H1 (cell line): ENCODE data around the gene TANC1. TPM values are rescaled to one million over a fixed set of nuclear protein-coding genes. Genes with fewer than 3 reads are reported as not detected.

Experiments
- CTCF ChIA-PET: fragments of 300-600 bp; sonication (Branson Sonifier 250); formaldehyde crosslinking; loops from one replicate; lab custom pipeline; 2021; ENCODE audit not compliant: partially characterized antibody; lab: Charles Lee
- POLR2A ChIA-PET: fragments of 300-600 bp; sonication (Branson Sonifier 250); formaldehyde crosslinking; loops from one replicate; lab custom pipeline; 2021; ENCODE audit warnings: inconsistent platforms; ENCODE audit not compliant: partially characterized antibody; lab: Charles Lee
- DNase-seq, 2 experiments: peaks; one replicate each; pipeline versions ENCODE4 v3.0.0 to v3.0.0-alpha.2; 2010 to 2022; ENCODE audit warnings: low spot score in 2 of 2, low read depth in 1 of 2, mixed read lengths in 1 of 2
- FAIRE-seq: peaks from 2 replicates; lab custom pipeline; 2011; peaks lifted over from hg19 to GRCh38; lab: Jason Lieb, UNC
- H2AFZ ChIP-seq: 2 replicates; pipeline ENCODE4 v1.8.1; 2012; ENCODE audit warnings: low read length, inconsistent platforms
- H2AK5ac ChIP-seq: 2 replicates; pipeline ENCODE4 v1.6.1; 2013; ENCODE audit warnings: low read depth, low read length
- H2BK120ac ChIP-seq: replicated peaks from 2 replicates; pipeline ENCODE3; 2013; ENCODE audit warnings: low read depth, low read length, inconsistent platforms
- H2BK12ac ChIP-seq: 2 replicates; pipeline ENCODE4 v1.6.1; 2013; ENCODE audit warnings: low read depth, low read length
- H2BK15ac ChIP-seq: 2 replicates; pipeline ENCODE4 v1.6.1; 2013; ENCODE audit warnings: low read length
- H2BK20ac ChIP-seq: 2 replicates; pipeline ENCODE4 v1.6.1; 2013; ENCODE audit warnings: low read length
- H2BK5ac ChIP-seq: 2 replicates; pipeline ENCODE4 v1.6.1; 2013; ENCODE audit warnings: low read depth, low read length
- H3K14ac ChIP-seq: 2 replicates; pipeline ENCODE4 v1.6.1; 2013; ENCODE audit warnings: inconsistent platforms; ENCODE audit not compliant: insufficient read length
- H3K18ac ChIP-seq: 2 replicates; pipeline ENCODE4 v1.6.1; 2013; ENCODE audit warnings: low read length; ENCODE audit errors: extremely low read depth
- H3K23ac ChIP-seq: 2 replicates; pipeline ENCODE4 v1.6.1; 2013; ENCODE audit warnings: inconsistent platforms; ENCODE audit not compliant: insufficient read length
- H3K23me2 ChIP-seq: 2 replicates; pipeline ENCODE4 v1.6.1; 2013; ENCODE audit warnings: low read depth, low read length
- H3K27ac ChIP-seq: 2 replicates; pipeline ENCODE4 v1.6.1; 2011; ENCODE audit warnings: low read depth, low read length, inconsistent platforms
- H3K27me3 ChIP-seq, 4 experiments: replicated peaks in 1 of 4; 1 replicate in 1 of 4; 2 replicates in 3 of 4; pipeline versions ENCODE4 v1.6.1 to v1.8.1; 2011 to 2013; ENCODE audit warnings: low read length in 3 of 4, mild to moderate bottlenecking in 3 of 4, inconsistent platforms in 2 of 4, mixed read lengths in 2 of 4, moderate library complexity in 1 of 4; ENCODE audit not compliant: control insufficient read depth in 3 of 4, insufficient read depth in 3 of 4; ENCODE audit errors: extremely low read depth in 1 of 4
- H3K36me3 ChIP-seq, 4 experiments: 2 replicates each; pipeline versions ENCODE4 v1.6.1 to v1.8.1; 2011 to 2013; ENCODE audit warnings: mild to moderate bottlenecking in 4 of 4, low read length in 3 of 4, moderate library complexity in 2 of 4, control low read depth in 1 of 4, inconsistent platforms in 1 of 4; ENCODE audit not compliant: insufficient read depth in 4 of 4, control insufficient read depth in 2 of 4
- H3K4ac ChIP-seq: replicated peaks from 2 replicates; pipeline ENCODE3; 2013; ENCODE audit warnings: low read length, low read depth, mixed read lengths, inconsistent platforms; ENCODE audit not compliant: insufficient read length
- H3K4me1 ChIP-seq, 4 experiments: replicated peaks in 1 of 4; 1 replicate in 1 of 4; 2 replicates in 3 of 4; pipeline versions ENCODE4 v1.6.1 to v1.8.1; 2011 to 2013; ENCODE audit warnings: low read length in 3 of 4, inconsistent platforms in 2 of 4, mixed read lengths in 1 of 4; ENCODE audit not compliant: insufficient read depth in 4 of 4, control insufficient read depth in 3 of 4
- H3K4me2 ChIP-seq, 2 experiments: 2 replicates each; pipeline versions ENCODE4 v1.6.1 to v1.8.1; 2011 to 2013; ENCODE audit warnings: low read depth in 2 of 2, low read length in 2 of 2, control low read depth in 1 of 2, inconsistent platforms in 1 of 2, mild to moderate bottlenecking in 1 of 2; ENCODE audit not compliant: insufficient read depth in 1 of 2
- H3K4me3 ChIP-seq, 4 experiments: fragments of 200-600, 300-600 bp in 1 of 4; sonication (generic), shearing (Covaris generic), sonication (Bioruptor Twin) in 1 of 4; 2 replicates each; pipeline versions ENCODE4 v1.5.1 to v1.8.1; 2011 to 2016; ENCODE audit warnings: low read length in 4 of 4, low read depth in 3 of 4, control low read depth in 2 of 4, inconsistent platforms in 2 of 4, mild to moderate bottlenecking in 2 of 4, mixed read lengths in 1 of 4, moderate library complexity in 1 of 4; ENCODE audit not compliant: insufficient read depth in 2 of 4; ENCODE audit errors: extremely low read depth in 1 of 4
- H3K56ac ChIP-seq: replicated peaks from 2 replicates; pipeline ENCODE3; 2013; ENCODE audit warnings: low read depth, mild to moderate bottlenecking, mixed read lengths, low read length, inconsistent platforms; ENCODE audit not compliant: insufficient read length
- H3K79me1 ChIP-seq: 2 replicates; pipeline ENCODE4 v1.6.1; 2013; ENCODE audit warnings: low read depth, low read length, control low read depth
- H3K79me2 ChIP-seq, 2 experiments: 2 replicates each; pipeline versions ENCODE4 v1.6.1 to v1.8.1; 2012 to 2013; ENCODE audit warnings: low read length in 2 of 2, mild to moderate bottlenecking in 2 of 2, inconsistent platforms in 1 of 2; ENCODE audit not compliant: insufficient read depth in 2 of 2, control insufficient read depth in 1 of 2
- H3K9ac ChIP-seq, 4 experiments: replicated peaks in 1 of 4; 1 replicate in 1 of 4; 2 replicates in 3 of 4; pipeline versions ENCODE4 v1.6.1 to v1.8.1; 2011 to 2013; ENCODE audit warnings: low read depth in 3 of 4, low read length in 3 of 4, control low read depth in 2 of 4, mild to moderate bottlenecking in 2 of 4, moderate library complexity in 2 of 4, inconsistent platforms in 1 of 4; ENCODE audit errors: extremely low read depth in 1 of 4
- H3K9me3 ChIP-seq, 2 experiments: 2 replicates each; pipeline versions ENCODE4 v1.6.1 to v1.8.1; 2012 to 2013; ENCODE audit warnings: mild to moderate bottlenecking in 2 of 2, moderate library complexity in 2 of 2, control low read depth in 1 of 2, inconsistent platforms in 1 of 2, low read depth in 1 of 2, low read length in 1 of 2, mixed read lengths in 1 of 2; ENCODE audit not compliant: insufficient read depth in 2 of 2
- H4K20me1 ChIP-seq, 2 experiments: replicated peaks in 1 of 2; 2 replicates each; pipeline versions ENCODE3 to v1.8.1; 2011 to 2013; ENCODE audit warnings: inconsistent platforms in 2 of 2, low read length in 2 of 2, mild to moderate bottlenecking in 1 of 2; ENCODE audit not compliant: insufficient read depth in 2 of 2, control insufficient read depth in 1 of 2
- H4K5ac ChIP-seq: 2 replicates; pipeline ENCODE4 v1.6.1; 2013; ENCODE audit warnings: low read length, low read depth, mixed read lengths, inconsistent platforms; ENCODE audit not compliant: insufficient read length
- H4K8ac ChIP-seq: 2 replicates; pipeline ENCODE4 v1.8.0; 2013; ENCODE audit warnings: mild to moderate bottlenecking, moderate library complexity, low read length, inconsistent platforms; ENCODE audit not compliant: insufficient read depth; ENCODE audit errors: extremely low read depth
- H4K91ac ChIP-seq: replicated peaks from 2 replicates; pipeline ENCODE3; 2013; ENCODE audit warnings: low read length, mixed read lengths, inconsistent platforms; ENCODE audit not compliant: insufficient read length
- ATF3 ChIP-seq: IDR thresholded peaks from 2 replicates; pipeline ENCODE4 v1.6.1; 2011; ENCODE audit warnings: low read depth, mild to moderate bottlenecking, low read length; ENCODE audit not compliant: insufficient read depth
- BRCA1 ChIP-seq: IDR thresholded peaks from 2 replicates; pipeline ENCODE4 v1.6.1; 2012; ENCODE audit warnings: low read depth, low read length, improper control_type of control experiment
- CTCF ChIP-seq, 3 experiments: IDR thresholded peaks; 1 replicate in 2 of 3; 2 replicates in 1 of 3; pipeline versions ENCODE4 v1.5.1 to v1.6.1; 2011; ENCODE audit warnings: low read length in 3 of 3, mild to moderate bottlenecking in 3 of 3, inconsistent platforms in 2 of 3, low read depth in 1 of 3, moderate library complexity in 1 of 3; ENCODE audit not compliant: insufficient read depth in 1 of 3; ENCODE audit errors: control extremely low read depth in 1 of 3
- GABPA ChIP-seq: IDR thresholded peaks from 2 replicates; pipeline ENCODE4 v1.6.1; 2011; ENCODE audit warnings: mild to moderate bottlenecking, low read length, moderate library complexity, borderline replicate concordance; ENCODE audit not compliant: insufficient read depth
- SIX5 ChIP-seq: IDR thresholded peaks from 2 replicates; pipeline ENCODE4 v1.6.1; 2011; ENCODE audit warnings: mild to moderate bottlenecking, low read depth, low read length
- SP2 ChIP-seq: IDR thresholded peaks from 2 replicates; pipeline ENCODE4 v1.6.1; 2012; ENCODE audit warnings: mild to moderate bottlenecking, low read length, inconsistent platforms
- TAF1 ChIP-seq: IDR thresholded peaks from 2 replicates; pipeline ENCODE4 v1.6.1; 2011; ENCODE audit warnings: mild to moderate bottlenecking, low read depth, low read length
- TEAD4 ChIP-seq: IDR thresholded peaks from 2 replicates; pipeline ENCODE4 v1.6.1; 2012; ENCODE audit warnings: low read depth, low read length, inconsistent platforms, mixed read lengths
- WGBS, 2 experiments: shearing (Covaris generic) in 1 of 2; methylation state at CpG; one replicate each; pipeline versions ENCODE4 v1.1.6 to v1.1.7; 2013 to 2015; ENCODE audit warnings: low lambda C conversion rate in 2 of 2, mixed read lengths in 2 of 2, inconsistent platforms in 1 of 2, low coverage in 1 of 2, missing lambda C conversion rate in 1 of 2; ENCODE audit not compliant: insufficient replicate concordance in 2 of 2, insufficient coverage in 1 of 2, insufficient read length in 1 of 2; ENCODE audit errors: extremely low coverage in 1 of 2, missing lambda C conversion rate in 1 of 2; 5-methylcytosine and 5-hydroxymethylcytosine counted together
- polyA plus RNA-seq, 7 experiments: library from polyadenylated mRNA; depleted of rRNA in 3 of 7; stranded (reverse) in 5 of 7; unstranded in 2 of 7; fragments of >200 nt in 5 of 7; fragments of 200-250 nt in 2 of 7; gene quantifications; 1 replicate in 5 of 7; 2 replicates in 1 of 7; 4 replicates in 1 of 7; pipeline versions ENCODE4 v1.2.1 to v1.2.3, GENCODE V29; 2011 to 2013; ENCODE audit warnings: missing spikeins in 2 of 7, mixed read lengths in 2 of 7
- total RNA-seq: library from RNA; stranded (reverse); fragmentation: NEBNext Ultra II Directional; extraction: Animal tissue kit (Norgen Biotek cat#: 25700); gene quantifications from 2 replicates; pipeline ENCODE4 v1.2.1, GENCODE V29; 2021

TANC1 gene
- total and polyA plus RNA-seq, 2 of the 8 experiments (the other 6 are each of a cell fraction or from before 2014, with no cell fraction given) = 4.1 to 7.6 TPM

- CTCF ChIA-PET = no interaction called here
- Histone ChIP-seq H2BK120ac (no peak overlapping the region), H2AFZ (no peak overlapping the region), H3K27ac (no peak overlapping the region), H4K8ac (no peak overlapping the region), H4K5ac (no peak overlapping the region), H4K20me1 (no peaks in the 10 kb centered on the region), H2BK15ac (no peak overlapping the region), H3K27me3 (no peaks in the 10 kb centered on the region), H3K23ac (no peak overlapping the region), H2BK5ac (no peak overlapping the region), H3K56ac (no peak overlapping the region), H3K4me2 (no peak overlapping the region), H3K14ac (no peak overlapping the region), H2BK20ac (no peak overlapping the region), H3K36me3 (no peaks in the 10 kb centered on the region), H3K79me1 (no peaks in the 10 kb centered on the region), H3K4me3 (no peak overlapping the region)
- 96% methylated on average over 2 of the region's 2 CpGs; no CpG with 5 or more reads in 1 of the 2 experiments for WGBS, 2 experiments
- no peak for DNase-seq
- no peak for TF ChIP-seq TEAD4
- no peak for TF ChIP-seq GABPA
- no peak for TF ChIP-seq CTCF (IDR thresholded peaks at IDR 0.05; ENCODE audit: control extremely low read depth in 1 of 3, insufficient read depth in 1 of 3, low read depth in 1 of 3, low read length in 3 of 3)
- no peak for TF ChIP-seq ATF3
- no peak for TF ChIP-seq TAF1
- no peak for TF ChIP-seq BRCA1
- no peak for TF ChIP-seq SP2
- TF ChIP-seq SIX5 = no peak
- TF ChIP-seq, all 59 proteins: peak for 0
- H3K4me1 ChIP-seq = no peaks in the 10 kb centered on the region
- no peaks in the 10 kb centered on the region for H3K23me2 ChIP-seq
- no peak overlapping the region for H2AK5ac ChIP-seq
- no peak overlapping the region for H3K9ac ChIP-seq
- POLR2A ChIA-PET = no interaction called here
- no peaks in the 10 kb centered on the region for H3K79me2 ChIP-seq
- peaks cover 16 to 18% of the 10 kb centered on the region in 2 experiments; a peak in 3 of 4 replicates for H3K9me3 ChIP-seq
- H3K18ac ChIP-seq = no peak overlapping the region
- no peak overlapping the region for H2BK12ac ChIP-seq
- H3K4ac ChIP-seq = no peak overlapping the region
- no peak for FAIRE-seq
- no peak overlapping the region for H4K91ac ChIP-seq
These were observed 47.4 kb downstream of the TANC1 start for GRCh38 chr2:159015823-159016222.
